Activated CD8-positive, alpha-beta memory T cell treated with anti-CD3 and anti-CD28 coated beads, Interleukin-2, amount 50 U/mL, for 1 hour (primary cell): ENCODE measurements around the gene GAS5.
"Not testable (repeated sequence)": the region's sequence is repeated elsewhere in the genome, so short reads cannot be mapped to it uniquely, and the experiment has no call there.

Experiments used
- DNase-seq: peaks from one replicate; pipeline ENCODE4 v3.0.0-alpha.2; 2020; ENCODE audit errors: extremely low read depth

The GAS5 gene

GRCh38 chr1:173867753-173868265, at the start of gene GAS5:
Gene GAS5, minus strand, starts transcription at chr1:173867989.
- DNase-seq, result peak; percentile 99

GRCh38 chr1:173917149-173917548, 49.4 kb upstream of the GAS5 start, which contains the start of gene SERPINC1:
Gene SERPINC1, minus strand, starts transcription at chr1:173917327. Its CDS starts 68 bp downstream, at chr1:173917259.
- DNase-seq, result no peak

GRCh38 chr1:173916667-173917066, 48.9 kb upstream of the GAS5 start:
- no peak for DNase-seq

- DNase-seq, result no peak
These were observed 47.8 kb upstream of the GAS5 start for GRCh38 chr1:173915596-173915995.

- DNase-seq, result no peak
These were observed 46.6 kb upstream of the GAS5 start for GRCh38 chr1:173914366-173914871.

GRCh38 chr1:173913111-173913510, 45.3 kb upstream of the GAS5 start:
- no peak for DNase-seq

GRCh38 chr1:173903827-173904531, 36.2 kb upstream of the GAS5 start:
- DNase-seq, result no peak

- no peak for DNase-seq
These were observed 33.2 kb upstream of the GAS5 start for GRCh38 chr1:173900992-173901391.

GRCh38 chr1:173900427-173900826, 32.6 kb upstream of the GAS5 start:
- no peak for DNase-seq

- DNase-seq, result no peak
These were observed 26.4 kb upstream of the GAS5 start for GRCh38 chr1:173894189-173894588.

- DNase-seq, result no peak
These were observed 25.8 kb upstream of the GAS5 start for GRCh38 chr1:173893611-173894010.

- no peak for DNase-seq
These were observed 22.1 kb upstream of the GAS5 start for GRCh38 chr1:173889885-173890284.

GRCh38 chr1:173888749-173889148, 21.0 kb upstream of the GAS5 start:
- no peak for DNase-seq

GRCh38 chr1:173887627-173888026, 19.8 kb upstream of the GAS5 start:
- DNase-seq, result no peak

- DNase-seq, result no peak
These were observed 19.2 kb upstream of the GAS5 start for GRCh38 chr1:173886746-173887611.

- DNase-seq, result no peak
These were observed 16.9 kb upstream of the GAS5 start for GRCh38 chr1:173884701-173885100.

- not testable (repeated sequence) for DNase-seq
These were observed 13.3 kb upstream of the GAS5 start for GRCh38 chr1:173881117-173881516.

GRCh38 chr1:173878251-173878650, 10.5 kb upstream of the GAS5 start:
- no peak for DNase-seq

GRCh38 chr1:173876732-173877131, 8.9 kb upstream of the GAS5 start:
- DNase-seq, result no peak

- DNase-seq, result no peak
These were observed 3.7 kb upstream of the GAS5 start for GRCh38 chr1:173871500-173871899.

- no peak for DNase-seq
These were observed 3.3 kb upstream of the GAS5 start for GRCh38 chr1:173871091-173871490.

- DNase-seq, result no peak
These were observed 2.7 kb upstream of the GAS5 start for GRCh38 chr1:173870252-173871075.
